HL-60 (cell line): Measurements from ENCODE around the gene RASSF5.

Experiments used
- DNase-seq, 2 experiments: peaks; one replicate each; pipeline ENCODE4 v3.0.0-alpha.2; 2010 to 2020; ENCODE audit warnings: low read depth in 1 of 2, low spot score in 1 of 2
- H3K27ac ChIP-seq: fragments of 250-450 bp; sonication (Bioruptor Pico); replicated peaks from 2 replicates; pipeline ENCODE4 v1.5.1; 2020; ENCODE audit warnings: mild to moderate bottlenecking, moderate library complexity
- H3K27me3 ChIP-seq: fragments of 250-450 bp; sonication (Bioruptor Pico); 2 replicates; pipeline ENCODE4 v1.5.1; 2021; ENCODE audit warnings: mild to moderate bottlenecking, moderate library complexity; ENCODE audit not compliant: insufficient read depth, poor library complexity, severe bottlenecking
- H3K4me3 ChIP-seq: replicated peaks from 2 replicates; pipeline ENCODE4 v1.5.1; 2011; ENCODE audit warnings: mild to moderate bottlenecking, control low read depth, low read length; ENCODE audit not compliant: insufficient read depth
- GABPA ChIP-seq: IDR thresholded peaks from 2 replicates; pipeline ENCODE4 v1.6.1; 2012; ENCODE audit warnings: low read depth
- POLR2AphosphoS5 ChIP-seq: IDR thresholded peaks from 2 replicates; pipeline ENCODE4 v1.6.1; 2012; ENCODE audit warnings: low read depth
- SPI1 ChIP-seq: IDR thresholded peaks from 2 replicates; pipeline ENCODE4 v1.6.1; 2012; ENCODE audit warnings: low read depth, mild to moderate bottlenecking, borderline replicate concordance
- TF ChIP-seq, protein P1 (sequence below): IDR thresholded peaks from one replicate; pipeline ENCODE4 v1.5.1; 2011; ENCODE audit warnings: low read length, control low read depth, inconsistent platforms; ENCODE audit not compliant: insufficient read depth
- TF ChIP-seq, protein P2 (sequence below): IDR thresholded peaks from 2 replicates; pipeline ENCODE4 v1.6.1; 2012; ENCODE audit warnings: low read depth; ENCODE audit not compliant: insufficient replicate concordance

RASSF5 gene

DNA sequence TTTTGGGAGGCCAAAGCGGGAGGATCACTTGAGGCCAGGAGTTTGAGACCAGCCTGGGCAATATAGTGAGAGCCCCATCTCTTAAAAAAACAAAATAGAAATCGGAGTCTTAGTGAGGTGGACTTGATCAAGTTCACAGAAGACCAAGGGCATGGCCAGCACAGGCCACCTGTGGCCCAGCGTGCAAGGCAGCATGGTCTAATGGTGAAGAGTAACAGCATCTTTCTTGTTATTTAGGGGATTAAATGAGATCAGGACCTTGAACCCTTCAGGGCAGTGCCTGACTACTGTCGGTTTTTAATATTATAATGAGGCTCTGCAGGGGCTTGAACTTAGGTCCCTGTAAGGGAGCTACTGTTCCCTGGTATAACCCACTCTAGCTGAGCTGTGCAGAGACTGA is 66.4 kb downstream of the RASSF5 start:
- Histone ChIP-seq H3K27me3 (no peaks in the 10 kb centered on the region), H3K27ac (no peak overlapping the region), H3K4me3 (no peak overlapping the region)
- TF ChIP-seq GABPA (no peak), SPI1 (no peak), POLR2AphosphoS5 (no peak)
- TF ChIP-seq, protein P1, sequence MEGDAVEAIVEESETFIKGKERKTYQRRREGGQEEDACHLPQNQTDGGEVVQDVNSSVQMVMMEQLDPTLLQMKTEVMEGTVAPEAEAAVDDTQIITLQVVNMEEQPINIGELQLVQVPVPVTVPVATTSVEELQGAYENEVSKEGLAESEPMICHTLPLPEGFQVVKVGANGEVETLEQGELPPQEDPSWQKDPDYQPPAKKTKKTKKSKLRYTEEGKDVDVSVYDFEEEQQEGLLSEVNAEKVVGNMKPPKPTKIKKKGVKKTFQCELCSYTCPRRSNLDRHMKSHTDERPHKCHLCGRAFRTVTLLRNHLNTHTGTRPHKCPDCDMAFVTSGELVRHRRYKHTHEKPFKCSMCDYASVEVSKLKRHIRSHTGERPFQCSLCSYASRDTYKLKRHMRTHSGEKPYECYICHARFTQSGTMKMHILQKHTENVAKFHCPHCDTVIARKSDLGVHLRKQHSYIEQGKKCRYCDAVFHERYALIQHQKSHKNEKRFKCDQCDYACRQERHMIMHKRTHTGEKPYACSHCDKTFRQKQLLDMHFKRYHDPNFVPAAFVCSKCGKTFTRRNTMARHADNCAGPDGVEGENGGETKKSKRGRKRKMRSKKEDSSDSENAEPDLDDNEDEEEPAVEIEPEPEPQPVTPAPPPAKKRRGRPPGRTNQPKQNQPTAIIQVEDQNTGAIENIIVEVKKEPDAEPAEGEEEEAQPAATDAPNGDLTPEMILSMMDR, result no peak
- TF ChIP-seq, protein P2, sequence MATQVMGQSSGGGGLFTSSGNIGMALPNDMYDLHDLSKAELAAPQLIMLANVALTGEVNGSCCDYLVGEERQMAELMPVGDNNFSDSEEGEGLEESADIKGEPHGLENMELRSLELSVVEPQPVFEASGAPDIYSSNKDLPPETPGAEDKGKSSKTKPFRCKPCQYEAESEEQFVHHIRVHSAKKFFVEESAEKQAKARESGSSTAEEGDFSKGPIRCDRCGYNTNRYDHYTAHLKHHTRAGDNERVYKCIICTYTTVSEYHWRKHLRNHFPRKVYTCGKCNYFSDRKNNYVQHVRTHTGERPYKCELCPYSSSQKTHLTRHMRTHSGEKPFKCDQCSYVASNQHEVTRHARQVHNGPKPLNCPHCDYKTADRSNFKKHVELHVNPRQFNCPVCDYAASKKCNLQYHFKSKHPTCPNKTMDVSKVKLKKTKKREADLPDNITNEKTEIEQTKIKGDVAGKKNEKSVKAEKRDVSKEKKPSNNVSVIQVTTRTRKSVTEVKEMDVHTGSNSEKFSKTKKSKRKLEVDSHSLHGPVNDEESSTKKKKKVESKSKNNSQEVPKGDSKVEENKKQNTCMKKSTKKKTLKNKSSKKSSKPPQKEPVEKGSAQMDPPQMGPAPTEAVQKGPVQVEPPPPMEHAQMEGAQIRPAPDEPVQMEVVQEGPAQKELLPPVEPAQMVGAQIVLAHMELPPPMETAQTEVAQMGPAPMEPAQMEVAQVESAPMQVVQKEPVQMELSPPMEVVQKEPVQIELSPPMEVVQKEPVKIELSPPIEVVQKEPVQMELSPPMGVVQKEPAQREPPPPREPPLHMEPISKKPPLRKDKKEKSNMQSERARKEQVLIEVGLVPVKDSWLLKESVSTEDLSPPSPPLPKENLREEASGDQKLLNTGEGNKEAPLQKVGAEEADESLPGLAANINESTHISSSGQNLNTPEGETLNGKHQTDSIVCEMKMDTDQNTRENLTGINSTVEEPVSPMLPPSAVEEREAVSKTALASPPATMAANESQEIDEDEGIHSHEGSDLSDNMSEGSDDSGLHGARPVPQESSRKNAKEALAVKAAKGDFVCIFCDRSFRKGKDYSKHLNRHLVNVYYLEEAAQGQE, result no peak
- DNase-seq, result no peak

DNA sequence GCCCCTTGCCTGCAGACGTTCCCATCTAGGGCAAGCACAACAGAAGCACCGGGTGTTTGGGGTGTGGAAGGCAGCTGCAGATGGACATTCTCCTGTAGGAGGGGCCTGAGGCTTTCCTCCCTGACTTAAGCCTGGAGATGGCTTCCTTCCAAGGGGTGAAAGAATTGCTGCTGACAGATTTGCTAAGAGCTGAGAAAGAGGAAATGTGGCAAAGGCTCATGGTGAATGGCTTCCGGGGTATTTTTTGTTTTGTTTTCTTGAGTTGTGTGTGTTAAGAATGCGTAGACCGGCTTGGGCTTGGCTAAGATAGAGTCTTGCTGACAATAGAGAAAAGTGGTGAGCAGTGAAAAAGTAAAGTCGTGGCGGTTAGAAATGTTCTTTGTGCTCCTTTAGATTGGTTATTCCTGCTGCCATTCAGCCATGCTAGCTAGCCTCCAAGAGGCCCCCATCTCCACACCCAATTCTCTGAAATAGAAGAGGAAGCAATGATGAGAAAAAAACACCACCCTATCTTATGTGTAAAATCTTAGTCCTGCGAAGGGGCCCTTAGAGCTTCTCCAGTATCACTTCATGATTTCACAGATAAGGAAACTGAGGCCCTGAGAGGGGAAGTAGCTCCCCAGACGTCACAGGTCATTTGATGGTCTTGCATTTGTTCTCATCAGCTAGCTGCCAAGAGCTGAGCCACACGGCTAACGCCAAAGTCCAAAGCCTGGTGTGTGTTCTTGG is 68.0 kb downstream of the RASSF5 start:
- Histone ChIP-seq H3K27me3 (no peaks in the 10 kb centered on the region), H3K4me3 (peak overlapping the region; percentile 0; the same call in 1 of the 2 replicates), H3K27ac (peak overlapping the region; percentile 61)
- peak; percentile 52; the same call in 1 of the 2 replicates for TF ChIP-seq GABPA
- TF ChIP-seq POLR2AphosphoS5, result peak; percentile 82
- TF ChIP-seq, protein P1, result no peak
- TF ChIP-seq SPI1, result peak; percentile 97
- TF ChIP-seq, protein P2, result no peak
- peak; percentile 75 to 95 for DNase-seq

DNA sequence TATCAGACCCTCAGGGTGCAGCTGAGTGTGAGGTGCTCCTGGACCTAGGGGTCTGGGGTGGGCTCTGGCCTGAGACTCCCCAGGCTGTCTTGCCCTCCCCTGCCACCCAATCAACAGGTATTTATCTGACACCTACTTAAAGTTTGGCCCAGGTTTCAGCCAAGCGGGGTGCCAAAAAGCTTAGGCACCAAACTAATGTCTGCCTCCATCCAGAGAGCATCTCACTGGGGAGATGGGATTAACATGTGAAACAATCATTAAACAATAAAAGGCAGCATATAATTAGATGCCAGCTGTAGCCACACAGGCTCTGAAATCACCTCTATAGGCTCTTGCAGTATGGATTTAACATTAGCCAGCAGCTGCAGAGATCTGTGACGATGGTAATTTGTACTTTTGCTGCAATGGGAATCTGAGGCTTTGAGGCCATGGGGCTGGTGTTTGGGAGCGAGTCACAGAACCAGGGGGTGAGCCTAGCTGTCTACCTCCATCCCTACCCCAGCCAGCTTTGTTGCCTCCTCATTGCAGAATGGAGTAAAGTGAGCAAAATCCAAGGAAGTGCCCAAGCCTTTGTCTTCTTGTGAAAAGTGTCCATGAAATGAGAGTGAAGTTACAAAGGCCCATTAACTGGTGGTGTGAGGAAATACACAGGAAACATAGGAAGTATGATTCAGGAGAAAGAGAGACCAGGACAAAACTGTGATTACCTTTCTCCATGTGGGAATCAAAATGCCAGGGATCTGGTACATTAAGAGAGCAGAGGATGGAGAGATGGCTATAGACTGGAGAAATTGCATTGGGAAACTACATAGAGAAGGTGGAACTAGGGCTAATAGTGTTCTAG is 68.8 kb downstream of the RASSF5 start:
- H3K27ac ChIP-seq, result peak overlapping the region; percentile 61
- no peak for DNase-seq
- TF ChIP-seq, protein P2, result no peak
- no peak for TF ChIP-seq SPI1
- TF ChIP-seq POLR2AphosphoS5, result no peak
- TF ChIP-seq GABPA, result no peak
- TF ChIP-seq, protein P1, result no peak
- H3K4me3 ChIP-seq, result peak overlapping the region; percentile 0; the same call in 1 of the 2 replicates
- no peaks in the 10 kb centered on the region for H3K27me3 ChIP-seq
